Endothelial cell of umbilical vein (primary cell): ENCODE measurements around the gene NMD3. TPM values are rescaled to one million over a fixed set of nuclear protein-coding genes. Genes with fewer than 3 reads are reported as not detected.

Experiments
- BruUV-seq: library from RNA; stranded (reverse); fragments of 400-500 nt; replicated peaks from 2 replicates; lab custom pipeline; 2021; lab: Mats Ljungman, UMichigan
- CTCF ChIA-PET: fragments of 300-600, 350-600 bp; sonication (Branson Sonifier 250); formaldehyde crosslinking; loops from one replicate; lab custom pipeline; 2021; ENCODE audit warnings: antibody characterized with exemption, inconsistent platforms; lab: Charles Lee
- POLR2A ChIA-PET: fragments of 300-600, 350-600 bp; sonication (Branson Sonifier 250); formaldehyde crosslinking; loops from one replicate; lab custom pipeline; 2021; ENCODE audit warnings: antibody characterized with exemption, inconsistent platforms; lab: Charles Lee
- DNase-seq: peaks from one replicate; pipeline ENCODE4 v3.0.0-alpha.2; 2011; ENCODE audit warnings: low read depth, low spot score
- FAIRE-seq: peaks from 2 replicates; lab custom pipeline; 2011; peaks lifted over from hg19 to GRCh38; lab: Jason Lieb, UNC
- H2AFZ ChIP-seq: 2 replicates; pipeline ENCODE4 v1.6.0; 2012; ENCODE audit warnings: low read depth, low read length, control low read depth, inconsistent platforms
- H3K27ac ChIP-seq: 2 replicates; pipeline ENCODE4 v1.5.1; 2011; ENCODE audit warnings: low read depth, mild to moderate bottlenecking, control low read depth, low read length, moderate library complexity; ENCODE audit not compliant: insufficient read depth
- H3K27me3 ChIP-seq, 2 experiments: 2 replicates each; pipeline versions ENCODE4 v1.6.0 to v1.6.1; 2011; ENCODE audit warnings: low read length in 2 of 2, mixed read lengths in 1 of 2; ENCODE audit not compliant: control insufficient read depth in 2 of 2, insufficient read depth in 2 of 2
- H3K36me3 ChIP-seq, 2 experiments: 2 replicates in 1 of 2; 3 replicates in 1 of 2; pipeline ENCODE4 v1.5.1; 2011; ENCODE audit warnings: low read length in 2 of 2, mild to moderate bottlenecking in 1 of 2, moderate library complexity in 1 of 2; ENCODE audit not compliant: control insufficient read depth in 2 of 2, insufficient read depth in 2 of 2; ENCODE audit errors: extremely low read depth in 1 of 2
- H3K4me1 ChIP-seq: 3 replicates; pipeline ENCODE4 v1.5.1; 2011; ENCODE audit warnings: mild to moderate bottlenecking, low read length; ENCODE audit not compliant: control insufficient read depth, insufficient read depth; ENCODE audit errors: extremely low read depth
- H3K4me2 ChIP-seq: 2 replicates; pipeline ENCODE4 v1.6.1; 2011; ENCODE audit warnings: low read length, control low read depth, mixed read lengths; ENCODE audit not compliant: insufficient read depth
- H3K4me3 ChIP-seq, 3 experiments: fragments of 200-600 bp in 1 of 3; sonication (generic), shearing (Covaris generic) in 1 of 3; replicated peaks in 1 of 3; 2 replicates each; pipeline ENCODE4 v1.5.1; 2011 to 2016; ENCODE audit warnings: control low read depth in 3 of 3, low read length in 3 of 3, mild to moderate bottlenecking in 2 of 3, inconsistent platforms in 1 of 3, low read depth in 1 of 3, moderate library complexity in 1 of 3; ENCODE audit not compliant: insufficient read depth in 1 of 3
- H3K79me2 ChIP-seq: 2 replicates; pipeline ENCODE4 v1.6.0; 2012; ENCODE audit warnings: low read length, inconsistent platforms; ENCODE audit not compliant: control insufficient read depth, insufficient read depth
- H3K9ac ChIP-seq: replicated peaks from 2 replicates; pipeline ENCODE3; 2011; ENCODE audit warnings: low read length, control low read depth; ENCODE audit not compliant: insufficient read depth; ENCODE audit errors: extremely low read depth
- H3K9me1 ChIP-seq: replicated peaks from 3 replicates; pipeline ENCODE4 v1.6.0; 2011; ENCODE audit warnings: mild to moderate bottlenecking, low read length; ENCODE audit not compliant: control insufficient read depth, insufficient read depth; ENCODE audit errors: extremely low read depth
- H3K9me3 ChIP-seq: replicated peaks from 2 replicates; pipeline ENCODE4 v1.5.1; 2012; ENCODE audit warnings: low read length, inconsistent platforms; ENCODE audit not compliant: control insufficient read depth, insufficient read depth
- H4K20me1 ChIP-seq: replicated peaks from 2 replicates; pipeline ENCODE3; 2011; ENCODE audit warnings: mild to moderate bottlenecking, low read length; ENCODE audit not compliant: control insufficient read depth, insufficient read depth; ENCODE audit errors: extremely low read depth
- EZH2 ChIP-seq: IDR thresholded peaks from 2 replicates; pipeline ENCODE4 v1.6.1; 2012; ENCODE audit warnings: borderline replicate concordance, low read depth, mild to moderate bottlenecking, moderate library complexity, low read length, inconsistent platforms; ENCODE audit not compliant: severe bottlenecking
- FOS ChIP-seq: IDR thresholded peaks from 2 replicates; pipeline ENCODE4 v1.6.1; 2011; ENCODE audit warnings: mild to moderate bottlenecking, low read length, moderate library complexity, borderline replicate concordance; ENCODE audit not compliant: insufficient read depth
- GATA2 ChIP-seq: IDR thresholded peaks from 2 replicates; pipeline ENCODE4 v1.7.0; 2011; ENCODE audit warnings: low read depth, mild to moderate bottlenecking, moderate library complexity, mixed read lengths, low read length; ENCODE audit not compliant: insufficient read length, insufficient read depth
- JUN ChIP-seq: IDR thresholded peaks from 2 replicates; pipeline ENCODE4 v1.6.1; 2011; ENCODE audit warnings: borderline replicate concordance, low read depth; ENCODE audit not compliant: insufficient read length, insufficient read depth
- MYC ChIP-seq: IDR thresholded peaks from one replicate; pipeline ENCODE4 v1.6.1; 2011; ENCODE audit warnings: mild to moderate bottlenecking, low read depth, low read length
- POLR2A ChIP-seq: IDR thresholded peaks from 2 replicates; pipeline ENCODE4 v1.6.1; 2012; ENCODE audit warnings: low read depth, mild to moderate bottlenecking, control low read depth, low read length
- POLR2AphosphoS5 ChIP-seq: IDR thresholded peaks from 2 replicates; pipeline ENCODE4 v1.6.1; 2012; ENCODE audit warnings: low read depth, mild to moderate bottlenecking, control low read depth, low read length, moderate library complexity; ENCODE audit not compliant: insufficient read depth
- dilution Hi-C: fragments of 300-500 bp; cut with MboI; formaldehyde crosslinking; loops from one replicate; pipeline ENCODE4 v1.15.0; 2019; ENCODE audit warnings: low sequenced_read_pairs; ENCODE audit not compliant: extremely low pct_ligation_motif_present
- intact Hi-C: fragments of 100-400 bp; cut with micrococcal nuclease; formaldehyde crosslinking; loops from one replicate; pipeline ENCODE4 v1.10.0; 2022
- polyA plus RNA-seq, 4 experiments: library from polyadenylated mRNA; depleted of rRNA in 3 of 4; stranded (reverse) in 3 of 4; unstranded in 1 of 4; fragments of >200 nt; gene quantifications; 2 replicates each; pipeline versions ENCODE4 v1.2.1 to v1.2.3, GENCODE V29; 2011 to 2012; ENCODE audit warnings: missing spikeins in 1 of 4
- total RNA-seq: library from RNA; stranded (reverse); gene quantifications from 2 replicates; pipeline ENCODE4 v1.2.3, GENCODE V29; 2021
- TF ChIP-seq, protein P1 (sequence below): IDR thresholded peaks from 2 replicates; pipeline ENCODE4 v1.6.1; 2011; ENCODE audit not compliant: insufficient read depth, insufficient read length
- TF ChIP-seq, protein P2 (sequence below), 2 donors: IDR thresholded peaks; 1 replicate in 1 of 2; 2 replicates in 1 of 2; pipeline ENCODE4 v1.5.1; 2011; ENCODE audit warnings: low read length in 2 of 2, mild to moderate bottlenecking in 2 of 2, moderate library complexity in 2 of 2, control low read depth in 1 of 2, inconsistent platforms in 1 of 2, low read depth in 1 of 2; ENCODE audit not compliant: insufficient read depth in 1 of 2; ENCODE audit errors: extremely low read depth in 1 of 2

NMD3 gene
- total and polyA plus RNA-seq, 2 donors (not counting 3 experiments of a cell fraction or from before 2014, with no cell fraction given): 14.2 to 53.8 TPM

DNA sequence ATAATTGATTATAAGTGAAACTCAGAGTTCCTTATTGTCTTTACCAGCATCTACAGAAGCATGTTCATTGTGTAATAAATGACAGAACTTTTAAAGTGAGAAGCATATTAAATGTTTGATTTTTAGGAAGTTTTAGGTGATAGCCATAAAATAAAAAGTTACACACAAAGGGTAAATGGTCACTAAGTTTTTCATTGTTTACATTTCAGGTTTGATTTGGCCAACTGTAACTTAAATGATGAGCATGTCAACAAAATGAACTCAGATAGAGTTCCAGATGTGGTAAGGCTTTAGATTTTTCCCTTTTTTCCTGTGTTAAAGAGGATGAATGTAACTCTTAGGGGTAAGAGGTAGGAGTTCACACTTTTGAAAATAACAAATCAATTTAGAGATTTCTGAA is 25.9 kb downstream of the NMD3 start:
- intact Hi-C loops: no loop called here

More for the DNA sequence above, 25.9 kb downstream of the NMD3 start:
- H2AFZ ChIP-seq: no peak overlapping the region
- no peaks in the 10 kb centered on the region for H3K9me1 ChIP-seq
- FAIRE-seq (no peak), DNase-seq (no peak)
- H3K79me2 ChIP-seq: peaks cover 14% of the 10 kb centered on the region
- no peaks in the 10 kb centered on the region for H3K9me3 ChIP-seq
- H3K36me3 ChIP-seq: peaks cover 8 to 35% of the 10 kb centered on the region in 2 experiments
- CTCF ChIA-PET: interaction anchor here (1.1 kb wide), 1 partner anchor 290 kb away, joined by 3 read pairs; no protein-coding TSS in a partner anchor
- no TSS peak for BruUV-seq
- H3K4me2 ChIP-seq: no peak overlapping the region
- dilution Hi-C loops: no loop called here
- no peaks in the 10 kb centered on the region for H3K27me3 ChIP-seq
- no peak overlapping the region for H3K27ac ChIP-seq
- no peaks in the 10 kb centered on the region for H4K20me1 ChIP-seq
- TF ChIP-seq, protein P1, sequence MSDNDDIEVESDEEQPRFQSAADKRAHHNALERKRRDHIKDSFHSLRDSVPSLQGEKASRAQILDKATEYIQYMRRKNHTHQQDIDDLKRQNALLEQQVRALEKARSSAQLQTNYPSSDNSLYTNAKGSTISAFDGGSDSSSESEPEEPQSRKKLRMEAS: no peak
- TF ChIP-seq FOS (no peak), JUN (no peak), EZH2 (no peak), POLR2AphosphoS5 (no peak), POLR2A (no peak), MYC (no peak), GATA2 (no peak)
- TF ChIP-seq, protein P2, sequence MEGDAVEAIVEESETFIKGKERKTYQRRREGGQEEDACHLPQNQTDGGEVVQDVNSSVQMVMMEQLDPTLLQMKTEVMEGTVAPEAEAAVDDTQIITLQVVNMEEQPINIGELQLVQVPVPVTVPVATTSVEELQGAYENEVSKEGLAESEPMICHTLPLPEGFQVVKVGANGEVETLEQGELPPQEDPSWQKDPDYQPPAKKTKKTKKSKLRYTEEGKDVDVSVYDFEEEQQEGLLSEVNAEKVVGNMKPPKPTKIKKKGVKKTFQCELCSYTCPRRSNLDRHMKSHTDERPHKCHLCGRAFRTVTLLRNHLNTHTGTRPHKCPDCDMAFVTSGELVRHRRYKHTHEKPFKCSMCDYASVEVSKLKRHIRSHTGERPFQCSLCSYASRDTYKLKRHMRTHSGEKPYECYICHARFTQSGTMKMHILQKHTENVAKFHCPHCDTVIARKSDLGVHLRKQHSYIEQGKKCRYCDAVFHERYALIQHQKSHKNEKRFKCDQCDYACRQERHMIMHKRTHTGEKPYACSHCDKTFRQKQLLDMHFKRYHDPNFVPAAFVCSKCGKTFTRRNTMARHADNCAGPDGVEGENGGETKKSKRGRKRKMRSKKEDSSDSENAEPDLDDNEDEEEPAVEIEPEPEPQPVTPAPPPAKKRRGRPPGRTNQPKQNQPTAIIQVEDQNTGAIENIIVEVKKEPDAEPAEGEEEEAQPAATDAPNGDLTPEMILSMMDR (IDR thresholded peaks at IDR 0.05; ENCODE audit: extremely low read depth in 1 of 2, insufficient read depth in 1 of 2, low read depth in 1 of 2, low read length in 2 of 2): no peak
- H3K4me1 ChIP-seq: no peaks in the 10 kb centered on the region
- POLR2A ChIA-PET: no interaction called here
- H3K4me3 ChIP-seq: no peak overlapping the region
- H3K9ac ChIP-seq: no peak overlapping the region
